GM21717 (cell line): ENCODE results near the gene DIAPH3.
"Not testable (repeated sequence)": the region's sequence is repeated elsewhere in the genome, so short reads cannot be mapped to it uniquely, and the experiment has no call there.

ENCODE experiments used
- ATAC-seq: cut with Tn5 transposase; IDR thresholded peaks from one replicate; pipeline ENCODE4 v1.9.1; 2021; ENCODE audit warnings: mild to moderate bottlenecking, moderate library complexity; ENCODE audit not compliant: unreplicated experiment

Gene DIAPH3

DNA sequence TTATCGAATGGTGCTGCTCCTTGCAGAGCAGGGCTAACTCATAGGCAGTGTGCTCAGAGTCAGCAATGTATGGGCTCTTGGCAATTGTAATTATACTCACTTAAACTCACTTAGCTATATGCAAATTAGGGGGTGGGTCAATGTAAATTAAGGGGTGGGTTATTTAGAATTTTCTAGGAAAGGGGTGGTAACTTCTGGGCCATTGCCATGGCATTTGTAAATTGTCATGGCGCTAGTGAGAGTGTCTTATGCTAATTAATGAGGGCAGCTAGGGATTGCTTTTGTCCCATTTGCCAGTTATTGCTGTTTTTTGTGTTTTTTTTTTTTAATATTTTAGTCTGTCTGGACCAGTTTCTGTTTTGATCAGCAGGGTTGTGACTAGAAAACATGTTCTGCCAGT, 68.4 kb downstream of the DIAPH3 start:
- ATAC-seq: no peak

DNA sequence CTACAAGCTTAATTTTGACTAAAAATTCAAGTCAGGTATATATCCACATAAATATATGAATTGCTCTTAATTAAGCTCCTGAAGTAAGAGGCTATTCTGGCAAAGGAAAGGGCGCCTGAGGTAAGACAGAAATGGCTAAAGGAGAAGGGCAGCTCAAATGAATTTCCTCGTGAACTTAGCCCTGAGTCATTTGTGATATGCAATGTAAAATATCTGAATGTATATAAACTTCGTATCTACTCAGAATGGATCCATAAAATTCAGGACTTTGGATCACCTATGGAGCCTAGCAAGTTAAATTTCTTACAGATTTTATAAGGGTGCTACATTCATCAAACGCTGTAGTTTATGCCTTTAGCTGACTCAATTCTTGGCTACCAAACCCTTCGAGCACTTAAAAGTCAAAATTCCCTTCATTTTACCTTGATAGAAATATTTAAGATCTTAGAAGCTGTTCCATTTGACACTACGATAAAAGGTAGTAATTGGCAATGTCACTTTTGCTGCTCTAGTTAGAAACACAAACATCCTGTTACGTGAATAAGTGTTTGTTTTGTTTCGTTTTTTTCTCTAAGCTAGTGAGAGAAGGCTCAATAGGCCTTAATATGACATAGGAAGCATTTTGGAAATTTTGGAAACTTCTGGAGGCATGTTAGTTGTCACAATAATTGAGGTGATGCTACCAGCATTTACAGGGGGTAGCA, 69.2 kb downstream of the DIAPH3 start:
- ATAC-seq: no peak

DNA sequence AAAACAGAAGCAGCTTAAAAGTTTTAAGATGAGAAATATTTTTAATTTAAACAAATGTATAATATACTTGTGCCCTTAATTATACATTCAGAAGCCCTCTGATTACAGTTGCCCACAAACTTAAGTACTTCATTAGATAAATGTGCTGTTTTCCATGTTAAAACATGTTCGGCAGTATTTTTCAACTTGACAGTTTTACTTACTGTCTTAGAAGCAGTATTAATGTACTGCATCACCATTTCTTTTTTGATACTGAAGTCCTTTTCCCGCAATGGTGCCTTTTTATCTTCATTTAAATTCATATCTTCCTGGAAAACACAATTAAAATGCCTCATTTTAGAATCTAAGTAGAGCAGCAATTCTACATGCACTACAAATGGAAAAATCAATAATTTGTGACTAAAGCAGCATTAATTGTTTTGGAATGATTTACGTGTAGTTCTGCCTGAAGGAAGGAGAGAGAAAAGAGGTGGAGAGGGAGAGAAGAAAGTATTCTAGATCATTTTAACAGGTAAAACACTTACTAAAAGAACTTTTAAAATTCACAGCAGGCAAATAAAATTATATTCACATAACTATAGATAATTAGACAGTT, 70.2 kb downstream of the DIAPH3 start:
- ATAC-seq: no peak

DNA sequence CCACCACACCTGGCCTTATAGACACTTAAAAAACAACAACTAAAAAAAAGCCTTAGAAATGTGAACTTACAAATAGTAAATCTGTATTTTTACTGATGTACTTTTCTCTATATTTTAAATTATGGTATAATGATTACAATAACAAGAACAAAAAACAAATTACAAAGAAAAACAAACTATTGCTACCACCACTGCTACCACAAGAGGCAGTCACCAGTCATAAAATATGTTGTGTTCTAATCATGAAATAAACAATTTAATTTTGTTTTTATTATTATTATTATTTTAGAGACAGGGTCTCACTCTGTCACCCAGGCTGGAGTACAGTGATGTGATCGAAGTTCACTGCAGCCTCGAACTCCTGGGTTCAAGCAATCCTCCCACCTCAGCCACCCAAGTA, 72.2 kb downstream of the DIAPH3 start:
- no peak for ATAC-seq

DNA sequence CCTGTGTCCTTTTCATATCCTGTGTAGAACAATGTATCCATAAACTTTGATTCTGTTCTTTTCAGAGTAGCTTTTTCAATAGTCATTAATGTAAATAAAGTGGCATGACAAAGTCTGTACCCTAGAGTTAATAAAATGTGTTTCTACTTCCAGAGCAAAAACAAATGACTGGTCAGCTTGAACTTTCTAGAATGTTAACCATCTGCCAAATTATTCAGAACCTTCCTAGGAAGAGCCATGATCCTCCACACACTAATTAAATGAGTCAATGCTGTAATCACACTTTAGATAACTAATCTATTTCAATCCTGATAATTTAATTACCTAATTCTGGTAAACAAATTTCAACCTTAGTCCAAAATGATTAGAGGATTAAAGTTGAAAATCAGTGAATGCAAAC, 73.2 kb downstream of the DIAPH3 start:
- no peak for ATAC-seq

DNA sequence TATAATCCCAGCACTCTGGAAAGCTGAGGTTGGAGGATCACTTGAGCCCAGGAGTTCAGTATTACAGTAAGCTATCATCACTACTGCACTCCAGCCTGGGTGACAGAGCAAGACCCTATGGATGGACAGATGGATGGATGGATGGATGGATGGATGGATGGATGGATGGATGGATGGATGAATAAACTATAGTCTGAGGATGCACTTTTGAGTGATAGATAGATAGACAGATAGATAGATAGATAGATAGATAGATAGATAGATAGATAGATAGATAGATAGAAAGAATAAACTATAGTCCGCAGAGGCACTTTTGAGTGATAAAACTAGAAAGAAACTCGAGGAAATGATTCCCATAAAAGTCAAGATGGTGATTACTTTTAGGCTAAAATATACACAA, 79.9 kb downstream of the DIAPH3 start:
- not testable (repeated sequence) for ATAC-seq

DNA sequence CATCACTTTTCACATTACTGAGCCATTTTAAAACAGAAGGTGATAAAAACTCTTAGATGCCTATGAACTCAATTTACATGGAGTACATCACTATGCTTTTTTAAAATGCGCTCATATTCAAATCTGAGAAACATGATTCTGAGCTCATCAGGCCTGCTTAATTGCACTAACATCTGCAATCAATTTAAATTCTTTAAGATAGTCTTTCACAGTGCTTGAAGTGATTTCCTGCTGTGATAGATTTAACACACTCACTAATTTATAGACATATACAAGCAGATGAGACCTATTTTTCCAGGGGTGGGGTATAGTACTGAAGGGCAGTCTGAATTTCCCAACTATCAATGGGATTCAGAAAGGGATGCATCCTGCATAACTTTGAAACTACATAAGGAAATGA, 82.9 kb downstream of the DIAPH3 start:
- ATAC-seq: no peak

DNA sequence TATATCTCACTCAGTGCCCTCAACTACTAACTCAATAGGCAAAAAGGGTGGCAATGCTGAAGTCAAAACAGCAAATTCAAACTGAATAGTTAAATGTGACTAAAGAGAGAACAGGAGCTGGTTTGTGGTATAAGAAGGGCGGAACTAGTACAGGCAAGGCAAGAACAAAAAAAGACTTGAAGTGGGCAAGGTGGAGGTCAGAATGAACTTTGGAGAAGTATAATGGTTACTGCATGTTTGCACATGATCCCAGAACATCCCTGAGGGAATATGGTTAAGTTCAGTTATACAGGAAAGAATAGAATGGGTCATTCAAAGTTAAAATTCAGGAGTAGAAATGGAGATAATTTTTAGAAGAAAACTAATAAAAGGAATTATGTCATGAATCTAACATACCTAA, 85.5 kb downstream of the DIAPH3 start:
- ATAC-seq: no peak

DNA sequence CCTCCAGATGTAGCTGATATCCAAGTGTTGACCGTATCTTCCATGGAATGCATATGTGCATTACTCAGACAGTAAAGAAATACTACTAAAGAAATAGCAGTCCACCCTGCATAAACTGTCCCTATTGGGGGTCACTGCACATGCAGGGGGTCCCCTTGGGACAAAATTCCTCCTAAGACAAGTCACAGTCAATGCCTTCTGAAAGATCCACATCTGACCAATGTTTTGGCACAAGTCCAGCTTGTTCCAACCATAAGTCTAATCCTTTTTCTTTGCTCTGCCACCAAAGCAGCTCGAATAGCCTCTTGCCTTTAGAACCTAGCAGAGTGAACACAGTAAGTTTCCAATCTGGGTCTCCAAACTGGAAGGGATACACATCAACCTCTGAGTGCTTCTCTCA, 87.9 kb downstream of the DIAPH3 start:
- ATAC-seq: no peak

DNA sequence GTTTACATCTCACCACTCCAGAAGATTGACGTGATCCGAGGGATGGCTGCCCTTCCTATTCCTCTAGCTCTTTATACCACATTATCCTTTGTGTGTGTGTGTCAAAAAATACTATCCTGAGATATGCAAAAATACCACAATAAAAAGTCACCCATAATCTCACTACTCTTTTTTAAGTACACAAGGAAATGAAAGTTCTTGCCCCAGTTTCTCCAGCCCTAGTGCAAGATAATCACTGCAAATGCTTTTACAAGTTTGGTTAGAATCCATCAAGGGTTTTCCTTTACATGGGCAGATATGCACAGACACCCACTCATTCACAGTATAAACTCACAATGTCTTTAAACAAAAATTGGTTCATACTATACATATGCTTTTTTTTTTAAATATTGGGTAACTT, 89.3 kb downstream of the DIAPH3 start:
- ATAC-seq: no peak

DNA sequence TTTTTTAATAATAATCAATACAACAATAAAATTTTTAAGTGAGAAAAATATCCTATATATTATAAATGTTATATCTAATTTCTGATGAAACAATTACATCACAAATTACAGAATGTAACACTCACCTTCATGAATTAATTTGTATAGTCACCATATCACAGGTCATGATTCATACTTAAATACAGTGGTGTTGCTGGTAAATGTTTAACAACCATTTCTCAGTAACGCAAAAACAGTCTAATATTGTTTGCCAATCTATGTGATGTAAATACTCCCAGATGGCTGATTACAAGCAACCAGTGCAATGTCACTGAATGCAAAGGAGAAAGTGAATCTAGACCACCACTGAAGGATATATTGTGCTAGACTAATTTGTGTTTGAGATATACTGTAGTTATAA, 97.5 kb downstream of the DIAPH3 start:
- ATAC-seq: no peak

DNA sequence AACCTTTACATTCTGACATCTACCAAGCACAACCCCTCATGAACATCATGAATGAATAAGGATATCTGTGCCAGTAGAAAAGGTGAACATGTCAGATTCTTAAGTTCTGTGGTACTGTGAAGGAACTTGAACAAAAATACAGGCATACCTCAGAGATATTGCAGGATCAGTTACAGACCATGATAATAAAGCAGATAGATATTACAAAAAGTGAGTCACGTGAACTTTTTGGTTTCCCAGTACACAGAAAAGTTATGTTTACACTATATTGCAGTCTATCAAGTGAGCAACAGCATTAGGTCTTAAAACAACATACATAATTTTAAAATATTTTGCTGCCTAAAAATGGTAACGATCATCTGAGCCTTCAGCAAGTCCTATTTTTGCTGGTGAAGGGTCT, 101.2 kb downstream of the DIAPH3 start:
- ATAC-seq: no peak

DNA sequence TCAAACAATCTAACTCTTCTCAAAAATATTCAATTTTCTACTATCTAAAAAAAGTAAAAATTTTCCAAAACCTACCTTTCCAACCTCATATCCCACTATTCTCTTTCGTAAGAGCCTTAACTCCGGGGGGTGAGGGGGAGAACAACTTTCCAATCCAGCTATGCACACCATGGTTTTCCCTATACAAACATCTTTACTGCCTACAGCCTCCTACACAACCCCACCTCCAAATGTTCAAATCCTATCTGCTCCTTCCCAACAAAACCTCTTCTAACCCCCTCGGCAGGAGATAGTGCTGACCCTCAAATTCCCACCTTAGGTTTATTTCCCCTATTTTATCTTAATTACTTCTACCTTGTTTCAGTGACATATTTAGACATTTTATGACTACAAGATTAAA, 102.0 kb downstream of the DIAPH3 start:
- ATAC-seq: no peak

DNA sequence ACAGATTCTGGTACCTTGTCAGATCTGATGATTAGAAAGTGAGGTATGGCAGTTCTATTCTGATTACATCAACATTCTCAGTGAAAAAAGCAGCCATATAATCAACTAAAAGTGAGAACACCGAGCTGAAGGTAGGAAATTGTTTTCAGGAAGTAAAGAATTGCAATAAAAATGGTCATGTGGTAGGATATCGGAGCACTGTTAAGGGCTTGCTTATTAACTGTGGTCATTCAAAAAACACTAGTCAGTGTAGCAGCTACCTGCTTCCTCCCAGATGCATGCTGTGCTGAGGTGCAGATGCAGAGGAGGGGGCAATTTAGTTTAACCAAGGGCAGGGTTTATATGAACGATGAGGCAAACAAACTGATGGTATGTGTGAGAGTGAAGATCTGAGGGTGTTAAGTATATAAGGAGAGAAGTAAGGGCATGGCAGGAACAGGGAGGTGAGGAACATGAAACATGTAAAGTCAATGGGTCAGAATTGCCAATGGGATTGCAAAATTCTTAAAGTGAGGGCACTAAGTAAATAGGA, 111.9 kb downstream of the DIAPH3 start:
- no peak for ATAC-seq

DNA sequence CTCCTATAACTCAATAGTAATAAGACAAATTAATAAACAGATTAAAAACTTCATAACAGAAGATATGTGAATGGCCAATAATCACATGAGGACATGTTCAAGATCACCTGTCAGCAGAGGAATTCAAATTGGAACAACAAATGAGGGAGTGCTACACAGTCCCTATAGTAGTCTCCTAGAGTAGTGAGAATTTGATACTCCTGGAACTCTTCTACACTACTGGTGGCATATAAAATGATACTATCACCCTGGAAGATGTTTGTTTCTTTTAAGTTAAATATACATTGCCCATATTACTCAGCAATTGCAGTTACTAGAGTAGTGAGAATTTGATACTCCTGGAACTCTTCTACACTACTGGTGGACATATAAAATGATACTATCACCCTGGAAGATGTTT, 115.4 kb downstream of the DIAPH3 start:
- ATAC-seq: not testable (repeated sequence)

DNA sequence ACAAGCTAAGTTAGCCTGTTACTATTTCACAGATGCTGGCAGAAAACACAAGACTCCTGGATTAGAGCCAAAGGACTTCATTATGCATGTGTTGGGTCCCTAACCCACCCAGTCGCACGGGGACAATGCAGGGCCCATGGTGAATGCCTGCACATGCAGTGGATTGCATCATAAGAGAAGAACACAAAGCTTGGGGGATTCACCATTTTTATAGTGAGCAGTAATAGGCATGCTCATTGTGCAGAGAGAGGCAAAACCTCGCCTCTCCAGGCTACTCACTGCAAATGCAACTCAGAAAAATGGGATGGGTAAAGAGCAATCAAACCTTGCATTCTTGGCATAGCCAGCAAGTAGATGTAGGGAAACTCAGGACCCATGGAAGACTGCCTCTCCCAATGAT, 115.8 kb downstream of the DIAPH3 start:
- ATAC-seq: no peak

DNA sequence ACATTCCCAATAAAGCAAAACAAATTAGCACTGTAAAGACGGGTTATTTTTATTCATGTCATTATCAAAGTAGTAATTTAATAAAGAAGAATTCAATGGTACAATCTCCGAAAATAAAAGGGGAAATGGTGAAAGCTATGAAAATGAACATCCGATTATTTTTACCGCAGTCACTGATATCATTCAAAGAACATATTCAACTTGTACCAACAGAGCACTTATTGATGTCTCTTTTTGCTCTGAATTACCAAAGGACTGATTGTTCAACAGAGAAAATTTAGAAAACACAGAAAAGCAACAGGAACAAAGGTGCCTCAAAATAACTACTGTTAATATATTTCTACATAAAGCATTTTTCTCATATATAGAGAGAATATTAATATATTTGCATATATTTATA, 119.4 kb downstream of the DIAPH3 start:
- ATAC-seq: no peak

DNA sequence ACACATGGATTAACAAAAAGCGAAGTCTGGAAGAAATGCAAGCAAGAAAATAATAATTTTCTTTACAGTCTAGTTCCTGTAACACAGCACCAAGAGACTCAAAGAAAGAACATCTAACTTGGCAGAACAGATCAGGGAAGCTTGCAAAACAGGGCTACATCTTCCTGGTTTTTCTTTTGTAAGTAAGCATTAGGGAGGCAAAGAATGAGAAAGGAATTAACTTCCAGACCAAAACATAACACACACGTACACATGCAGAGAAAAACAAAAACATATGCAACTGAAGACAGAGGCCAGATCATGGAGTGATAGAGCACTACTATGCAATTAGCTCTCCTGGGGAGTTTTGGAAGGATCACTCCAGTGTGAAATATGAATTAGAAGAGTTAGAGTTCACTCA, 120.5 kb downstream of the DIAPH3 start:
- ATAC-seq: no peak

DNA sequence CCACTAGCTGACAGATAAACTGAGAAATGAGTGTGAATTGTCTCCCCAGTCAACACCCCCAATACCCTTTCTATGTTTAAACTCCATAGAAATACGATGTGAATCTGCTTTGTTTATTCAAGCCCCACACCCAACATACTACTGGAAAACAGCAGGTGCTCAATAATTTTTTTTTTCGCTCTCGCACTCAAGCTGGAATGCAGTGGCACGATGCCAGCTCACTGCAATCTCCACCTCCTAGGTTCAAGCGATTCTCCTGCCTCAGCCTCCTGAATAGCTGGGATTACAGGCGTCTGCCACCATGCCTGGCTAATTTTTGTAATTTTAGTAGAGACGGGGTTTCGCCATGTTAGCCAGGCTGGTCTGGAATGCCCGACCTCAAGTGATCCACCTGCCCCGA, 123.1 kb downstream of the DIAPH3 start:
- not testable (repeated sequence) for ATAC-seq

DNA sequence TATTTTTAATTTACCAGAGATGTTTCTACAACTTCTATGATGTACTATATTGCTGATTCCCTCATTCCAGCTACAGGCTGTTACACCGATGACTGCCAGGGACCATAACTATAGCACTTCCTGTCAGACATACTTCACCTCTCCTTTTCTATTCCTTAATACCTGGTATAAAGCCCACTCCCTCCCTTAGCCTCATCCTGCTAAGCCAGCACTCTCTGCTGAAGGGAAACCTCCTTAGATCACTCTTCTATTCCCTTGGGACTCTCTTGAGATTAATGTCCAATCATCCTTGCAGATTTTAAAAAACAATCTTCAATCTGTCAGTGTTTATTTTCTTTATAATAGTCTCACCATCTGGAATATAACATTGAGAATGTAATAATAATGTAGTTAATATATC, 127.9 kb downstream of the DIAPH3 start:
- no peak for ATAC-seq

DNA sequence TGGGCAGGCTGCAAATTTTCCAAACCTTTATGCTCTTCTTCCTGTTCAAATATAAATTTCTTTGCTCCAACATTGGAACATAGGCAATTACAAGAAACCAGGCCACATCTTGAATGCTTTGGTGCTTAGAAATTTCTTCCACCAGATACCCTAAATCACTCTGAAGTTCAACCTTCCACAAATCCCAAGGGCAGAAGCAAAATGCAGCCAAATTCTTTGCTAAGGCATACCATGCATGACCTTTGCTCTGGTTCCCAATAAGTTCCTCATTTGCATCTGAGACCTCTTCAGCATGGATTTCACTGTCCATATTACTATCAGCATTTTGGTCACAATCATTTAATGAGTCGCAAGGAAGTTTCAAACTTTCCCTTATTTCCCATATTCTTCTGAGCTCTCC, 130.9 kb downstream of the DIAPH3 start:
- no peak for ATAC-seq

DNA sequence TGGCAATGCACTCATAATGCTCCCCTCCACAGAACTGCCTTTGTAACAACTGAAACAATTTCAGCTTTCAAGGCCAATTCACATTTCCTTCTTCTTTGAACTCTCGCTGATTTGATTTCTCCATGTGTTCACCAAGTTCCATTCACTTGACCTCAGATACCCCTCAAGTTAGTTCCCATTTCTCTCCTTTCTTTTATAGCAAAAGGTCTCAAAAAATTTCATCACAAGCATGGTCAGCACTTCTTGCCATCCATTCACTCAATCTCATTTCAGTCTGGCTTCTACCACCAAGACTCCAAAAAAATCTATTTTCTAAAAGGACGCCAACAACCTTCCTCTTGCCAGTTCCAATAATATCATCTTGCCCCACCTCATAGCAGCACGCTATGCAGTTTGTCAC, 135.7 kb downstream of the DIAPH3 start:
- no peak for ATAC-seq

DNA sequence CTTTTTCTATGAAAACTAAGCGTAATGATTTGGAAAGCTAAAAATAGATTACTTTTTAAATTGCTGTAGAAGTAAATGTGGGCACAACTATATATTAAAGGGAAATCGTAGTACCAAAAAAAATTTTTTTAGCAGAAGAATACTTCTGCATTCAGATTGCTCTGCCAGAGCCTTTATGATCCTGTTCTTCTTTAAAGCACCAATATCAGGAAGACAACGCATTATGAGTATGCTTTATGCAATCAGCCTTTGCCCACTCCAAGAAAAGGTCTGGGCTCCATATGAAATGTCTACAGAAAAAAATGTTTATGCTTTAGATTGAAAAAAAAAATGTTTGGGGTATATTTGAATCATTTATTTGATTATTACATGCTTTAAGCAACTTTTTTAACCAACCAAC, 137.4 kb downstream of the DIAPH3 start:
- ATAC-seq: no peak
